ENCODE data around the gene F2RL3.
A peak's percentile ranks its signal among the peaks of the same experiment; 100 is the strongest.

F2RL3 gene

GRCh38 chr19:16888629-16889365 lies at the start of gene F2RL3:
Gene F2RL3 (plus strand): TSS chr19:16888999. CDS start chr19:16889190, 191 bp downstream.
- H3K4me3 Mint-ChIP-seq, result no peak within 1 kb of the TSS
- H3K9me3 Mint-ChIP-seq, result no peaks in the 10 kb centered on the region
- peaks cover 36% of the 10 kb centered on the region for H3K27me3 Mint-ChIP-seq
- peaks cover 8% of the 10 kb centered on the region for H3K4me1 Mint-ChIP-seq
- H3K27ac Mint-ChIP-seq (ENCODE audit: low read depth), result no peak within 1 kb of the TSS
- no peaks in the 10 kb centered on the region for H3K36me3 Mint-ChIP-seq (ENCODE audit: insufficient read depth)
- DNase-seq (ENCODE audit: low spot score in 2 of 2) (no peak), ATAC-seq (replicated peaks; ENCODE audit: extremely low read depth, poor library complexity, severe bottlenecking) (no peak)

GRCh38 chr19:16841391-16841926 lies 47.3 kb upstream of the F2RL3 start:
- Mint-ChIP-seq H3K4me1 (peaks cover 18% of the 10 kb centered on the region), H3K27ac (ENCODE audit: low read depth) (no peak overlapping the region), H3K4me3 (no peak overlapping the region), H3K9me3 (no peaks in the 10 kb centered on the region), H3K27me3 (no peaks in the 10 kb centered on the region), H3K36me3 (ENCODE audit: insufficient read depth) (peaks cover 25% of the 10 kb centered on the region)
- DNase-seq (ENCODE audit: low spot score in 2 of 2) (no peak), ATAC-seq (replicated peaks; ENCODE audit: extremely low read depth, poor library complexity, severe bottlenecking) (no peak)

DNA sequence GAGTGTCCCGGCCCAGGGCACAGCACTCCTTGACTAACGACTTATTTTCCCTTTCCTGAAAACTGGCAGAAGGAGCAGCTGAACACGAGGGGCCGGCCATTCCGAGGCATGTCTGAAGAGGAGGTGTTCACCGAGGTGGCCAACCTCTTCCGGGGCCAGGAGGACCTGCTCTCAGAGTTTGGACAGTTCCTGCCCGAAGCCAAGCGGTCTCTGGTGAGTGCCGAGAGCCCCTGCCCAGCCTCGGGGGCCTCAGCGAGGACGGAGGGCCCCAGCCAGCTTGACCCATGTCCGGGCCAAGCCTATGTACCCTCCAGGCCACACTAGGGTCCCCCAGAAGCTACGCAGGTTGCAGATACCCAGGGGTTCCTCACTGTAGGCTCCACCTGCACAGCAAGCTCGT lies 41.9 kb upstream of the F2RL3 start:
- Mint-ChIP-seq H3K4me3 (no peak overlapping the region), H3K27ac (ENCODE audit: low read depth) (peak overlapping the region; percentile 64), H3K4me1 (no peaks in the 10 kb centered on the region), H3K36me3 (ENCODE audit: insufficient read depth) (peaks cover 39% of the 10 kb centered on the region), H3K9me3 (no peaks in the 10 kb centered on the region), H3K27me3 (no peaks in the 10 kb centered on the region)
- DNase-seq (ENCODE audit: low spot score in 2 of 2), result no peak
- no peak for ATAC-seq (replicated peaks; ENCODE audit: extremely low read depth, poor library complexity, severe bottlenecking)

- Mint-ChIP-seq H3K9me3 (no peaks in the 10 kb centered on the region), H3K4me1 (no peaks in the 10 kb centered on the region), H3K4me3 (no peak overlapping the region), H3K27ac (ENCODE audit: low read depth) (peak overlapping the region; percentile 38), H3K36me3 (ENCODE audit: insufficient read depth) (peaks cover 36% of the 10 kb centered on the region), H3K27me3 (no peaks in the 10 kb centered on the region)
- no peak for ATAC-seq (replicated peaks; ENCODE audit: extremely low read depth, poor library complexity, severe bottlenecking)
- no peak for DNase-seq (ENCODE audit: low spot score in 2 of 2)
Measured at GRCh38 chr19:16847430-16847829, 41.4 kb upstream of the F2RL3 start.

DNA sequence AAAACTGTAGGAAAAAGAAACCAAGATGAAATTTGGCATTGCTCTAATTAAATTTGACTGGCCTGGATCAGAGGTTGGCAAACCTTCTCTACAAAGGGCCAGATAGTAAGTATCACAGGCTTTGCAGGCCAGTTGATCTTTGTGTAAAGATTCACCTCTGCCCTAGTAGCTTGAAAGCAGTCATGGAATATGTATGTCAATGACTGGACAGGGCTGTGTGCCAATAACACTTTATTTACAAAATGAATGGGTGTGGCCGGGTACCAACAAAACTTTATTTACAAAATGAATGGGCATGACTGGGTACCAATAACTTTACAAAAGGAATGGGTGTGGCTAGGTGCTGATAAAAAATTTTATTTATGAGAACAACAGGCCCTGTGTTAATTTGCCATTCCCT lies 39.6 kb upstream of the F2RL3 start:
- peaks cover 33% of the 10 kb centered on the region for H3K36me3 Mint-ChIP-seq (ENCODE audit: insufficient read depth)
- no peaks in the 10 kb centered on the region for H3K27me3 Mint-ChIP-seq

GRCh38 chr19:16850133-16850532 lies 38.7 kb upstream of the F2RL3 start:
- DNase-seq (ENCODE audit: low spot score in 2 of 2), result no peak
- no peaks in the 10 kb centered on the region for H3K27me3 Mint-ChIP-seq
- H3K4me3 Mint-ChIP-seq, result no peak overlapping the region
- H3K9me3 Mint-ChIP-seq, result no peaks in the 10 kb centered on the region
- ATAC-seq (replicated peaks; ENCODE audit: extremely low read depth, poor library complexity, severe bottlenecking), result no peak
- no peak overlapping the region for H3K27ac Mint-ChIP-seq (ENCODE audit: low read depth)
- H3K4me1 Mint-ChIP-seq, result no peaks in the 10 kb centered on the region
- H3K36me3 Mint-ChIP-seq (ENCODE audit: insufficient read depth), result peaks cover 37% of the 10 kb centered on the region

More for the DNA sequence above, 39.6 kb upstream of the F2RL3 start:
- no peak for DNase-seq (ENCODE audit: low spot score in 2 of 2)
- H3K4me3 Mint-ChIP-seq, result no peak overlapping the region
- H3K9me3 Mint-ChIP-seq, result no peaks in the 10 kb centered on the region
- ATAC-seq (replicated peaks; ENCODE audit: extremely low read depth, poor library complexity, severe bottlenecking), result no peak
- no peak overlapping the region for H3K27ac Mint-ChIP-seq (ENCODE audit: low read depth)
- no peaks in the 10 kb centered on the region for H3K4me1 Mint-ChIP-seq

- Mint-ChIP-seq H3K4me1 (no peaks in the 10 kb centered on the region), H3K27ac (ENCODE audit: low read depth) (no peak overlapping the region), H3K27me3 (no peaks in the 10 kb centered on the region), H3K9me3 (no peaks in the 10 kb centered on the region), H3K36me3 (ENCODE audit: insufficient read depth) (peaks cover 39% of the 10 kb centered on the region), H3K4me3 (no peak overlapping the region)
- DNase-seq (ENCODE audit: low spot score in 2 of 2) (no peak), ATAC-seq (replicated peaks; ENCODE audit: extremely low read depth, poor library complexity, severe bottlenecking) (no peak)
Measured at GRCh38 chr19:16851031-16851712, 37.6 kb upstream of the F2RL3 start.

GRCh38 chr19:16853066-16853465 lies 35.7 kb upstream of the F2RL3 start:
- ATAC-seq (replicated peaks; ENCODE audit: extremely low read depth, poor library complexity, severe bottlenecking) (no peak), DNase-seq (ENCODE audit: low spot score in 2 of 2) (no peak)
- Mint-ChIP-seq H3K36me3 (ENCODE audit: insufficient read depth) (peaks cover 43% of the 10 kb centered on the region), H3K27ac (ENCODE audit: low read depth) (no peak overlapping the region), H3K4me3 (no peak overlapping the region), H3K27me3 (no peaks in the 10 kb centered on the region), H3K9me3 (no peaks in the 10 kb centered on the region), H3K4me1 (no peaks in the 10 kb centered on the region)

DNA sequence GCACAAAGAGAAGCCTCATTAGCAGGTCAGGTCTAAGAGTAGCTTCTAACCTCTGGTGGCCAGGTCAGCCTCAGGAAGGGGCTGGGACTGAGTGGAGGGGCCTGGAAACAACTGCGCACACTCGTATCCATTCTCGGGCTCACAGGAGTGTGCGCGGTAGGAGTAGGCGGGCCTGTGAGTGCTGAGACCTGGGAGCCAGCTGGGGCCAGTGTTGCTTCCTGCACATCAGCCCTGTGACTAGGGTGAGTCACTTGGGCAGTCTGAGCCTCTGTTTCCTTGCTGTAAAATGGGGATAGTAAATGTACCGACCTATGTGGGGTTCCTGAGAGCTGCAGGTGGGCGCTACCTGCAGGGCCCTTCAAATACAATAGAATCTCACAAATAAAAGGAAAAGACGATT lies 32.7 kb upstream of the F2RL3 start:
- H3K27me3 Mint-ChIP-seq, result no peaks in the 10 kb centered on the region
- peaks cover 30% of the 10 kb centered on the region for H3K36me3 Mint-ChIP-seq (ENCODE audit: insufficient read depth)
- H3K27ac Mint-ChIP-seq (ENCODE audit: low read depth), result no peak overlapping the region
- no peak overlapping the region for H3K4me3 Mint-ChIP-seq
- no peaks in the 10 kb centered on the region for H3K9me3 Mint-ChIP-seq
- ATAC-seq (replicated peaks; ENCODE audit: extremely low read depth, poor library complexity, severe bottlenecking) (no peak), DNase-seq (ENCODE audit: low spot score in 2 of 2) (no peak)
- H3K4me1 Mint-ChIP-seq, result no peaks in the 10 kb centered on the region

DNA sequence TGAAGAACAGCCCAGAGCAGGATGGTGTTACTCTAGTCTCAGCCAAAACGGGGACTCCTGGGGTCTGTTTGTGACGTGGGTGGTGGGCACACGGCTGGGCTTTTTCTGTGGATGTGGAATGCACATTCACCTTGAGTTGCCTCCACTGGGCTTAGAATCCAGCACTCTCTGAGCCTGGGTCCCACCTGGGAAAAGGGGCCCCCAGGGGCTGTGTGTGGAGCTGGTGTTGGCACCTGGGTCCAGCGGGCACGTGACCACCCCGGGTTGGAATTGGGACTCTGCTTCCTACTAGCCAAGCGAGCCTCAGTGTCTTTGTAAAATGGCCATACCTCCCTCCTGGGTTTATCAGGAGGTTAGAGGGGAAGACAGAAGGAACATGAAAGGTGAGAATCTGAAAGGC lies 29.2 kb upstream of the F2RL3 start:
- Mint-ChIP-seq H3K27me3 (no peaks in the 10 kb centered on the region), H3K4me3 (no peak overlapping the region), H3K36me3 (ENCODE audit: insufficient read depth) (peaks cover 25% of the 10 kb centered on the region), H3K4me1 (no peaks in the 10 kb centered on the region), H3K9me3 (no peaks in the 10 kb centered on the region), H3K27ac (ENCODE audit: low read depth) (no peak overlapping the region)
- DNase-seq (ENCODE audit: low spot score in 2 of 2), result no peak
- no peak for ATAC-seq (replicated peaks; ENCODE audit: extremely low read depth, poor library complexity, severe bottlenecking)

DNA sequence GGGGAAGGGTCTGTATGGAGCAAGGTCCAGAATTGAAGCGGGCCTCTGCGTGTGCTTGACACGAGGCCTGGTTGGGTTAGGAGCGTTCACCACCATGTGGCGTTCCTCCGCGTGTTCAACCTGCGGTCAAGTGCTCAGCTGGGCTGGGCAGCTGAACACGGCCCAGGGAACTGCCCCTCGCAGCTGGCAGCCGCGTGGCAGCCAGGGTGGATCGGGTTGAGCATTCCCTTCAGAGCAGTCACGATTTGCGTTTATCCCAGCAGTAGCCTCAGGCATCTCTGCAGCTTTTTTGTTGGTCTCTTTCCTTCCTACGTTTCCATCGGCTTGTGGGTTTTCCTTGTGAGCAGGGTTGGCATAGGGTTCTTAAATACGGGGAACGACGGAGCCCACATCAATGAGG lies 28.7 kb upstream of the F2RL3 start:
- Mint-ChIP-seq H3K36me3 (ENCODE audit: insufficient read depth) (peaks cover 20% of the 10 kb centered on the region), H3K4me1 (no peaks in the 10 kb centered on the region), H3K27me3 (no peaks in the 10 kb centered on the region), H3K27ac (ENCODE audit: low read depth) (no peak overlapping the region), H3K4me3 (no peak overlapping the region), H3K9me3 (no peaks in the 10 kb centered on the region)
- DNase-seq (ENCODE audit: low spot score in 2 of 2), result no peak
- ATAC-seq (replicated peaks; ENCODE audit: extremely low read depth, poor library complexity, severe bottlenecking), result no peak

GRCh38 chr19:16861011-16861410 lies 27.8 kb upstream of the F2RL3 start:
- Mint-ChIP-seq H3K27ac (ENCODE audit: low read depth) (no peak overlapping the region), H3K4me1 (no peaks in the 10 kb centered on the region), H3K36me3 (ENCODE audit: insufficient read depth) (peaks cover 20% of the 10 kb centered on the region), H3K27me3 (no peaks in the 10 kb centered on the region), H3K9me3 (no peaks in the 10 kb centered on the region), H3K4me3 (no peak overlapping the region)
- ATAC-seq (replicated peaks; ENCODE audit: extremely low read depth, poor library complexity, severe bottlenecking) (no peak), DNase-seq (ENCODE audit: low spot score in 2 of 2) (no peak)

DNA sequence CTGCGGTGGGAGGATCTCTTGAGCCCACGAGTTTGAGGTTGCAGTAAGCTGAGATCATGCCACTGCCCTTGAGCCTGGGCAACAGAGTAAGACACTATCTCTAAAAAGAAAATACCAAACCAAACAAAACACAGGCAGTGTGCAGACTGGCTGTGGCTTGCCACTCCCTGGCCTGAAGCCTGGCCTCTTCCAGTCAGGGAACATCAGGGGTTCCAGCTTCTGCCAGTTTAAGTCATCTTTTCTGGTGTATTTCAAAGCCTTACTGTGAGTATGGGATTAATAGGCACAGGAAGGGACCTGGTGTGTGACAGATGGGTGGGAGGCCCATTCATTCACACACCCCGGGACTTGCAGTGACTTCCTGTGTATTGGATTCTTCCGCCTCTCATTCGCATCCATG lies 27.0 kb upstream of the F2RL3 start:
- H3K27me3 Mint-ChIP-seq, result no peaks in the 10 kb centered on the region
- H3K9me3 Mint-ChIP-seq, result no peaks in the 10 kb centered on the region
- H3K4me3 Mint-ChIP-seq, result no peak overlapping the region
- no peak for ATAC-seq (replicated peaks; ENCODE audit: extremely low read depth, poor library complexity, severe bottlenecking)
- no peak for DNase-seq (ENCODE audit: low spot score in 2 of 2)
- peaks cover 22% of the 10 kb centered on the region for H3K36me3 Mint-ChIP-seq (ENCODE audit: insufficient read depth)
- no peaks in the 10 kb centered on the region for H3K4me1 Mint-ChIP-seq
- no peak overlapping the region for H3K27ac Mint-ChIP-seq (ENCODE audit: low read depth)

Data from central memory CD8-positive, alpha-beta T cell (primary cell).